ENCODE results near the gene GMDS.

GRCh38 chr6:2109796-2110195, 135.6 kb downstream of the GMDS start:
- no peak for TF ChIP-seq CTCF (conservative IDR thresholded peaks at IDR 0.05; ENCODE audit: low read depth in 2 of 2)
- TF ChIP-seq EZH2 (IDR thresholded peaks at IDR 0.05; ENCODE audit: low read depth, unreplicated experiment) = no peak
- TF ChIP-seq POLR2AphosphoS5 (IDR thresholded peaks at IDR 0.05; ENCODE audit: low read depth) = no peak
- no peak for TF ChIP-seq CREB1 (CRISPR knock-in tag; IDR thresholded peaks at IDR 0.05; ENCODE audit: low read depth)
